ENCODE measurements around the gene MRPS18B. TPM values are rescaled to one million over a fixed set of nuclear protein-coding genes. Genes with fewer than 3 reads are reported as not detected.

MRPS18B gene
- total and polyA plus RNA-seq, 4 donors: 40.5 to 61.9 (median 45.8) TPM

GRCh38 chr6:30601436-30601814, 16.2 kb upstream of the MRPS18B start:
- no peak for DNase-seq (ENCODE audit: low read depth in 4 of 6, low spot score in 6 of 6)
- WGBS (ENCODE audit: insufficient coverage): 81% methylated on average over 6 of the region's 6 CpGs
- H3K4me3 ChIP-seq (ENCODE audit: low read depth, low read length): no peak overlapping the region

DNA sequence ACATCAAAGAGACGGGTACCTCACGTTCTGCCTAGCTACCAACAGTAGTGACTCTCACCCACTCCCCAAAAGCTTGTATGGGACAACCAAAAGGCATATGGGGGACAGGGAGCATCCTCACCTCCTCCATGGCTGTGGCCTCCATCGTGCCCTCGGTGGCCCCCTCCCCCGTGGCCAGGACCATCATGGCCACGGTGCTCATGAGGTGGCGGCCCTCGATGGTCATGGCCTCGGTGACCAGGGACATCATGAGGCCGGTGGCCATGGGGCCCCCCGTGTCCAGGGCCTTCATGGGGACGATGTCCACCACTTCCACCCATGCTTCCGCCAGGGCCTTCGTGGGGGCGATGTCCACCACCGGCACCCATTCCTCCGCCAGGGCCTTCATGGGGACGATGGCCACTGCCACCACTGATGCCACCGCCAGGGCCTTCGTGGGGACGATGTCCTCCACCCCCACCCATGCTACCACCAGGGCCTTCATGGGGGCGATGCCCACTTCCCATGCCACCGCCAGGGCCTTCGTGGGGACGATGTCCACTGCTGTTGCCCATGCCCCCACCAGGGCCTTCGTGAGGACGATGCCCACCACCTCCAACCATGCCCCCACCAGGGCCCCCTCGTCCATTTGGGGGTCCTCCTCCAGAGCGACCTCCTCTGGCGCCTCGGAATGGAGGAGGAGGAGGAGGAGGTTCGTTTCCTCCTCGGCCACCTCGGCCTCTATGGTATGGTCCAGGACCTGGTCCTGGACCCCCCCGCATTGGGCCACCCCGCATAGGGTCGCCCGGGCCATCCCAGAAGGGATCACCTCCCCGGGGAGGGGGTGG, 15.6 kb upstream of the MRPS18B start:
- no peaks in the 10 kb centered on the region for H3K9me3 ChIP-seq (ENCODE audit: control insufficient read depth, insufficient read depth, low read length)
- no peak overlapping the region for H3K27ac ChIP-seq (ENCODE audit: low read depth, low read length)
- 95% methylated on average over 23 of the region's 39 CpGs for WGBS (ENCODE audit: insufficient coverage)
- no peak overlapping the region for H3K4me3 ChIP-seq (ENCODE audit: low read depth, low read length)
- no peaks in the 10 kb centered on the region for H3K27me3 ChIP-seq (ENCODE audit: control insufficient read depth, insufficient read depth, low read length)
- no peaks in the 10 kb centered on the region for H3K4me1 ChIP-seq (ENCODE audit: control insufficient read depth, insufficient read depth, low read length)
- no peak for DNase-seq (ENCODE audit: low read depth in 4 of 6, low spot score in 6 of 6)
- H3K36me3 ChIP-seq (ENCODE audit: control insufficient read depth, insufficient read depth, low read length): peaks cover 74% of the 10 kb centered on the region

More at GRCh38 chr6:30601436-30601814, 16.2 kb upstream of the MRPS18B start:
- Histone ChIP-seq H3K9me3 (ENCODE audit: control insufficient read depth, insufficient read depth, low read length) (no peaks in the 10 kb centered on the region), H3K36me3 (ENCODE audit: control insufficient read depth, insufficient read depth, low read length) (peaks cover 70% of the 10 kb centered on the region), H3K27ac (ENCODE audit: low read depth, low read length) (no peak overlapping the region), H3K27me3 (ENCODE audit: control insufficient read depth, insufficient read depth, low read length) (no peaks in the 10 kb centered on the region), H3K4me1 (ENCODE audit: control insufficient read depth, insufficient read depth, low read length) (no peaks in the 10 kb centered on the region)

DNA sequence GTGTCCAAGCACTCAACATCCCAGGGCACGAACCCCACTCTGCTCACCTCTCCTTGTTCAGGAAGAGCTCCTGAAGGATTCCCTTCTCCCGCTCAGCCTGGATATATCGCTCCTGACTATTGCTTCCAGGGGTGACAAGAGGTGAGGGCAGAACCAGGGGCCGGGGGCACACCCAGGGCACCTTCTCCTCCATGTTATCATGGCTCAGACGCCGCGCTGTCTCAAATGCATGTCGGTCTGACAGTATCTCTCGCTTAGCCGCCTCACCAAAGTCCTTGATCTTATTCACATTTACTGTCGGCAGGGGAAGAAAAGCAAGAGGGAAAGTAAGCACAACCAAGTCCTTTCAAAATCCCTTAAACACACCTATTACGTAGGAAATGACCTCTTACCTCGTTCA, 13.7 kb upstream of the MRPS18B start:
- Histone ChIP-seq H3K27ac (ENCODE audit: low read depth, low read length) (no peak overlapping the region), H3K4me3 (ENCODE audit: low read depth, low read length) (no peak overlapping the region), H3K4me1 (ENCODE audit: control insufficient read depth, insufficient read depth, low read length) (no peaks in the 10 kb centered on the region), H3K36me3 (ENCODE audit: control insufficient read depth, insufficient read depth, low read length) (peaks cover 85% of the 10 kb centered on the region), H3K27me3 (ENCODE audit: control insufficient read depth, insufficient read depth, low read length) (no peaks in the 10 kb centered on the region), H3K9me3 (ENCODE audit: control insufficient read depth, insufficient read depth, low read length) (no peaks in the 10 kb centered on the region)
- no peak for DNase-seq (ENCODE audit: low read depth in 4 of 6, low spot score in 6 of 6)
- WGBS (ENCODE audit: insufficient coverage): 96% methylated on average over 13 of the region's 13 CpGs

DNA sequence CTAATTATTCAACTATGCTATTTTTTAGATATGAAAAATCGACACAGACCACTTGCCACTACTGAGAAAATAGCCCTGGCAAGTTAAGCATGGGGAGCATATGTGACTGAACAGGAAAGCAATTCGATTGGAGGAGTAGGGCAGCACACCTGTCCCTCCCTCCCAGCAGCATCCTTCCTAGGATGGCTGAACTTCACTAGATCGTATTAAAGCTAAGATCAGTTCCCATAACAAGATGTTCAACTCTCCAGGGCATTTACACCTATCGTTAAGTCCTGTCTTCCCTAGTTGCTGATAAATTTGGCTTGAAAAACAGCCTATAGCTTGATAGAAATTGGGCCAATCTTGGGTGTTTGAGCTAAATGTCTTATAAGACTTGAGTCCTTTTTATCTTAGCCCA, 7.6 kb upstream of the MRPS18B start:
- no peaks in the 10 kb centered on the region for H3K9me3 ChIP-seq (ENCODE audit: control insufficient read depth, insufficient read depth, low read length)
- no peaks in the 10 kb centered on the region for H3K27me3 ChIP-seq (ENCODE audit: control insufficient read depth, insufficient read depth, low read length)
- no peak overlapping the region for H3K27ac ChIP-seq (ENCODE audit: low read depth, low read length)
- WGBS (ENCODE audit: insufficient coverage): no CpG with 5 or more reads among the region's 4 CpGs
- peaks cover 3% of the 10 kb centered on the region for H3K4me1 ChIP-seq (ENCODE audit: control insufficient read depth, insufficient read depth, low read length)
- DNase-seq (ENCODE audit: low read depth in 4 of 6, low spot score in 6 of 6): no peak
- H3K36me3 ChIP-seq (ENCODE audit: control insufficient read depth, insufficient read depth, low read length): peaks cover 36% of the 10 kb centered on the region
- H3K4me3 ChIP-seq (ENCODE audit: low read depth, low read length): no peak overlapping the region

DNA sequence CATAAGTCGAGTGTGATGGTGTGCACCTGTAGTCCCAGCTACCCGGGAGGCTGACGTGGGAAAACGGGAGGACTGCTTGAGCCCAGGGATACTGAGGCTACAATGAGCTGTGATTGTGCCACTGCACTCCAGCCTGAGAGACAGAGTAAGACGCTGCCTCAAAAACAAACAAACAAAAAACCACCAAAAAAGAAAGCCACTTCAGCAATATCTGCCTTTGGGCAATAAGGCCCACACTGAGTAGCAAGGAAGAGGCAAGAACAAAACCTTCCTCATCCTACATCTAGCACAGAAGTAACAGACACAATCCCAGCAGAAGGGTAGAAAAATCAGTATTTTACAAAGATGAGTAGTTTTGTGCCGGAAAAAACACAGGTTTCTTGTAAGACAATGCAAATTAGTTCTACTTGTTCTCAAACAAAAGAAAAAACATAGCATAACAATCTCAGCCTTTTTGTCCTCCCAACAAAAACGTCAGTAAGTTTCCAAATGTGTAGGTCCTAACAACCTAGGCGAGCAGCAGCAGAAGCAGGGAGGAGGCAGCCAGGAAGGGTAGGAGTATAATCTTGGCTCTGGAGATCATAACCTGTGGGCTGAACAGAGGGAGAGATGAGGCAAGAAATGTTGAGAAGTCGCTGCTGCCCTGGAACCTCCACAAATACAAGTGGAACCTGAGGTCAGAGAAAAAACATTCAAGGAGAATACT, 6.3 kb upstream of the MRPS18B start:
- Histone ChIP-seq H3K27ac (ENCODE audit: low read depth, low read length) (no peak overlapping the region), H3K9me3 (ENCODE audit: control insufficient read depth, insufficient read depth, low read length) (no peaks in the 10 kb centered on the region), H3K4me3 (ENCODE audit: low read depth, low read length) (no peak overlapping the region), H3K36me3 (ENCODE audit: control insufficient read depth, insufficient read depth, low read length) (peaks cover 24% of the 10 kb centered on the region), H3K27me3 (ENCODE audit: control insufficient read depth, insufficient read depth, low read length) (no peaks in the 10 kb centered on the region), H3K4me1 (ENCODE audit: control insufficient read depth, insufficient read depth, low read length) (peaks cover 3% of the 10 kb centered on the region)
- no peak for DNase-seq (ENCODE audit: low read depth in 4 of 6, low spot score in 6 of 6)
- 86% methylated on average over 5 of the region's 9 CpGs for WGBS (ENCODE audit: insufficient coverage)

DNA sequence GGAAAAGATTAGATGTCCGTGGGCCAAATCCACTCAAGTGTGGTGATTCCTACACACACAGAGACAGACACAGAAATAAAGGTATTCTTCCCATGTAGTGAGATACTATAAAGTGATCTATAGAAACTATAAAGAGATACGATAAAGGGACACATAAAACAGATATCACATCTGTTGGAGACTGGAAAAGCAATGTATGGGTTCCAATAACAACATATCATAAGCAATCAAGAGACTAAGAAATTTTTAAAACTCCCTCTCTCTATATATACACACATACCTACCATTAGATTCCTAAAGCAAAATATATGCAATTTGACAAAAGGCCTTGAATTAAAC, 5.8 kb upstream of the MRPS18B start:
- Histone ChIP-seq H3K4me3 (ENCODE audit: low read depth, low read length) (no peak overlapping the region), H3K27ac (ENCODE audit: low read depth, low read length) (no peak overlapping the region), H3K4me1 (ENCODE audit: control insufficient read depth, insufficient read depth, low read length) (peaks cover 3% of the 10 kb centered on the region), H3K9me3 (ENCODE audit: control insufficient read depth, insufficient read depth, low read length) (no peaks in the 10 kb centered on the region), H3K27me3 (ENCODE audit: control insufficient read depth, insufficient read depth, low read length) (no peaks in the 10 kb centered on the region), H3K36me3 (ENCODE audit: control insufficient read depth, insufficient read depth, low read length) (peaks cover 24% of the 10 kb centered on the region)
- no CpG with 5 or more reads among the region's 2 CpGs for WGBS (ENCODE audit: insufficient coverage)
- DNase-seq (ENCODE audit: low read depth in 4 of 6, low spot score in 6 of 6): no peak

DNA sequence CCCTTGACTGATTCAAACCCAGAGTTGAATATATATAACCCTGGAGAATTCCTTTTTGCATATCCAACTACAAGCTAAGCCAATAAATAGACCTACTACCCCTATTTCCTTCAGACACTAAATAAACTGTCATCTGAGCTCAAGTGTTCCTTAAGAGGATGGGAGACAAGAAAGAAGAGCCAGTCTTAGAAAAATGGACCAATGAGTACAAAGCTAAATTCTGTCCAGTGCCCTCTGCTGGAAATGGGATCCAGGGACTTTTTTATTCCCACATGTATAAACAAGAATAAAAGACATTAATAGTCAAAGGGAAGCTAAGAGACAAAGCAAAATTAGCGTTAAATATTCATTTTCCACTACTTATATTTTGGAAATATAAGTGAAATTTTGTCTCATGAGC, 5.4 kb upstream of the MRPS18B start:
- Histone ChIP-seq H3K9me3 (ENCODE audit: control insufficient read depth, insufficient read depth, low read length) (no peaks in the 10 kb centered on the region), H3K4me3 (ENCODE audit: low read depth, low read length) (no peak overlapping the region), H3K27me3 (ENCODE audit: control insufficient read depth, insufficient read depth, low read length) (no peaks in the 10 kb centered on the region), H3K36me3 (ENCODE audit: control insufficient read depth, insufficient read depth, low read length) (peaks cover 26% of the 10 kb centered on the region), H3K4me1 (ENCODE audit: control insufficient read depth, insufficient read depth, low read length) (peaks cover 3% of the 10 kb centered on the region), H3K27ac (ENCODE audit: low read depth, low read length) (peak overlapping the region; percentile 74)
- WGBS (ENCODE audit: insufficient coverage): no CpG with 5 or more reads among the region's 1 CpG
- peak in 2 of 6 donors; percentile 43 to 57 for DNase-seq (ENCODE audit: low read depth in 4 of 6, low spot score in 6 of 6)

- no peak overlapping the region for H3K4me3 ChIP-seq (ENCODE audit: low read depth, low read length)
- no peaks in the 10 kb centered on the region for H3K9me3 ChIP-seq (ENCODE audit: control insufficient read depth, insufficient read depth, low read length)
- peak overlapping the region; percentile 74 for H3K27ac ChIP-seq (ENCODE audit: low read depth, low read length)
- H3K4me1 ChIP-seq (ENCODE audit: control insufficient read depth, insufficient read depth, low read length): peaks cover 3% of the 10 kb centered on the region
- WGBS (ENCODE audit: insufficient coverage): 67% methylated on average over 4 of the region's 6 CpGs
- peaks cover 25% of the 10 kb centered on the region for H3K36me3 ChIP-seq (ENCODE audit: control insufficient read depth, insufficient read depth, low read length)
- DNase-seq (ENCODE audit: low read depth in 4 of 6, low spot score in 6 of 6): peak in 1 of 6 donors; percentile 51
- no peaks in the 10 kb centered on the region for H3K27me3 ChIP-seq (ENCODE audit: control insufficient read depth, insufficient read depth, low read length)
Measured at GRCh38 chr6:30612687-30613248, 4.9 kb upstream of the MRPS18B start.

DNA sequence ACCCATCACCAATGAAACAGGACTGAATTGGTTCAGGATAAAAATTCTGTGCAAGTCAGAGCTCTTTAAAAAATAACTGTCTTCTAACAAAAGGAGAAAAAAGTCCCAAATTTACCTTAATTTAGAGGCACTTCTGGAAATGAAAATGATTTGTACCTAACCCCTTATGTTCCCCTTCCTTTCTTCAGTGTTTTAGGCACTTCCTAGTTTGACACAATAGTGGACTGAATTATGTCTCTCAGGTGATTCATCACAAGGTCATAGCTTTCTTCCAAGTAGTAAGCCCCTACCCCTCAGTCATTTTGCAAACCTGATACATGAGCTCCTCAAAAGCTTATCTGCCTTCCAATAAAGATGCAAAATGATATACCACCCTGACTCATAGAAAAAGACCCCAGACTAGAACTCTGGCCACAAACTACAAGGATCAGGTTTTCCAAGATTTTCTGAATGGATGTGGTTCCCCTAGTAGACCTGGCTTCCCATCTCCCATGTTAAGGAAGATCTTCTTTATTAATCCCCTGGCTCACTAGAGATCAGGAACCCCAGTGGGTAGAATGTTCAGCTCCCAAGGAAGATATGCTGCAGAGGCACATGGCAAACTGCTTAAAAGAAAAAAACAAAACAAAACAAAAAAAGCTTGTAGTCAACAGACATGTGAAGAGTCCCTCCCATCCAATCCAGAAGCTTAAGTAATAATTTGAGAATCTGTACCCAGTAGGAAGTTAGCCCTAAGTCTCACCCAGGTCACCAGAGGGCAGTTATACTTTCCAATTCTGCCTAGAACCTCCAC, 4.2 kb upstream of the MRPS18B start:
- H3K36me3 ChIP-seq (ENCODE audit: control insufficient read depth, insufficient read depth, low read length): peaks cover 18% of the 10 kb centered on the region
- DNase-seq (ENCODE audit: low read depth in 4 of 6, low spot score in 6 of 6): no peak
- H3K9me3 ChIP-seq (ENCODE audit: control insufficient read depth, insufficient read depth, low read length): no peaks in the 10 kb centered on the region
- H3K27ac ChIP-seq (ENCODE audit: low read depth, low read length): peak overlapping the region; percentile 74
- no peak overlapping the region for H3K4me3 ChIP-seq (ENCODE audit: low read depth, low read length)
- H3K27me3 ChIP-seq (ENCODE audit: control insufficient read depth, insufficient read depth, low read length): no peaks in the 10 kb centered on the region
- peaks cover 5% of the 10 kb centered on the region for H3K4me1 ChIP-seq (ENCODE audit: control insufficient read depth, insufficient read depth, low read length)

Data from spinal cord (tissue), 10 donors.